ENCODE measurements around the gene HNRNPA1L2. TPM values are rescaled to one million over a fixed set of nuclear protein-coding genes. Genes with fewer than 3 reads are reported as not detected.

The HNRNPA1L2 gene
- total and polyA plus RNA-seq, 2 of the 8 experiments (the other 6 are each of a cell fraction or from before 2014, with no cell fraction given) = 3.7 to 8.9 TPM

GRCh38 chr13:52673465-52673864 lies 31.2 kb downstream of the HNRNPA1L2 start (continued):
- TF ChIP-seq CHD7 (IDR thresholded peaks at IDR 0.05; ENCODE audit: insufficient replicate concordance, low read length) = no peak
- no peak for TF ChIP-seq CTBP2 (IDR thresholded peaks at IDR 0.05; ENCODE audit: borderline replicate concordance, insufficient read depth, insufficient read length, low read length)
- no peak for TF ChIP-seq SRF (IDR thresholded peaks at IDR 0.05; ENCODE audit: low read depth, low read length)
- no peak for TF ChIP-seq TAF1 (IDR thresholded peaks at IDR 0.05; ENCODE audit: low read depth, low read length)
- TF ChIP-seq RFX5 (IDR thresholded peaks at IDR 0.05; ENCODE audit: borderline replicate concordance, low read depth, low read length) = no peak
- TF ChIP-seq SIN3A (conservative IDR thresholded peaks at IDR 0.05 in 1 of 2, IDR thresholded peaks at IDR 0.05 in 1 of 2; ENCODE audit: low read depth in 1 of 2, low read length in 2 of 2) = no peak
- TF ChIP-seq RXRA (IDR thresholded peaks at IDR 0.05; ENCODE audit: insufficient read depth, low read depth, low read length) = no peak
- no peak for TF ChIP-seq MAX (IDR thresholded peaks at IDR 0.05)
- TF ChIP-seq EZH2 (IDR thresholded peaks at IDR 0.05; ENCODE audit: low read depth, low read length, severe bottlenecking) = no peak
- TF ChIP-seq POU5F1 (IDR thresholded peaks at IDR 0.05; ENCODE audit: low read depth, low read length) = no peak
- no peak for TF ChIP-seq NANOG (IDR thresholded peaks at IDR 0.05; ENCODE audit: insufficient read depth, low read depth, low read length, poor library complexity, severe bottlenecking)

All from H1 (cell line).